Measurements from ENCODE around the gene KCNJ15.

KCNJ15 gene

GRCh38 chr21:38329162-38329561, 72.4 kb downstream of the KCNJ15 start:
- DNase-seq: no peak

GRCh38 chr21:38330666-38331065, 73.9 kb downstream of the KCNJ15 start:
- DNase-seq: no peak

GRCh38 chr21:38333301-38334272, 76.8 kb downstream of the KCNJ15 start:
- DNase-seq: no peak

- no peak for DNase-seq
These were observed 78.1 kb downstream of the KCNJ15 start for GRCh38 chr21:38334866-38335265.

GRCh38 chr21:38337793-38338192, 81.0 kb downstream of the KCNJ15 start:
- DNase-seq: no peak

- DNase-seq: no peak
These were observed 83.3 kb downstream of the KCNJ15 start for GRCh38 chr21:38340131-38340530.

GRCh38 chr21:38341546-38342012, 84.8 kb downstream of the KCNJ15 start:
- no peak for DNase-seq

- no peak for DNase-seq
These were observed 85.9 kb downstream of the KCNJ15 start for GRCh38 chr21:38342739-38343138.

GRCh38 chr21:38343691-38344090, 86.9 kb downstream of the KCNJ15 start:
- peak; percentile 89 for DNase-seq

GRCh38 chr21:38346286-38346685, 89.5 kb downstream of the KCNJ15 start:
- DNase-seq: peak; percentile 94

GRCh38 chr21:38349111-38349746, 92.4 kb downstream of the KCNJ15 start:
- peak; percentile 83 for DNase-seq

- no peak for DNase-seq
These were observed 93.2 kb downstream of the KCNJ15 start for GRCh38 chr21:38349977-38350376.

GRCh38 chr21:38350684-38351083, 93.9 kb downstream of the KCNJ15 start:
- DNase-seq: no peak

- DNase-seq: no peak
These were observed 94.6 kb downstream of the KCNJ15 start for GRCh38 chr21:38351176-38351959.

- no peak for DNase-seq
These were observed 95.2 kb downstream of the KCNJ15 start for GRCh38 chr21:38351961-38352521.

GRCh38 chr21:38352536-38353219, 95.9 kb downstream of the KCNJ15 start:
- DNase-seq: peak; percentile 59

GRCh38 chr21:38354231-38354630, 97.4 kb downstream of the KCNJ15 start:
- DNase-seq: no peak

- DNase-seq: no peak
These were observed 98.0 kb downstream of the KCNJ15 start for GRCh38 chr21:38354746-38355145.

GRCh38 chr21:38355353-38355752, 98.6 kb downstream of the KCNJ15 start:
- DNase-seq: no peak

GRCh38 chr21:38355992-38356781, 99.4 kb downstream of the KCNJ15 start:
- DNase-seq: peak; percentile 62
